ENCODE results near the gene NSG1.

DNA sequence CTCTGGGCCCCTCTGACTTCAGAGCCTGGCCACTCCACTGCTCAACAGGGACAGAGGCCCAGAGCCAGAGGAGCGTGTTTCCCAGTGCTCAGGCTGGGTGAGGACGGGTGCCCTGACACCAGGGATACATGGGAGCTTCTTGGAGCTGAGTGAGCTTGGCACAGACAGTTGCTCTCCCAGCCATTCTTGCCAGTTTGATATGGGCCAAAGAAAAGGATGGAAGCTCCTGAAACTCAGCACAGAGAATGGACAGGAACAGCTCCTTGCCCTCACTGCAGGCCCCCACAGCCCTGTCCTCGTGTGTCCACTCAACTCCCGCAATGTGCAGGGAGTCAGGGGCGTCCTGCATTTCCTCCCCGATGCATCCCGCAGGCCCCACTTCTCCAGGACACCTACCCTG is 38.8 kb downstream of the NSG1 start:
- TF ChIP-seq, protein P1, sequence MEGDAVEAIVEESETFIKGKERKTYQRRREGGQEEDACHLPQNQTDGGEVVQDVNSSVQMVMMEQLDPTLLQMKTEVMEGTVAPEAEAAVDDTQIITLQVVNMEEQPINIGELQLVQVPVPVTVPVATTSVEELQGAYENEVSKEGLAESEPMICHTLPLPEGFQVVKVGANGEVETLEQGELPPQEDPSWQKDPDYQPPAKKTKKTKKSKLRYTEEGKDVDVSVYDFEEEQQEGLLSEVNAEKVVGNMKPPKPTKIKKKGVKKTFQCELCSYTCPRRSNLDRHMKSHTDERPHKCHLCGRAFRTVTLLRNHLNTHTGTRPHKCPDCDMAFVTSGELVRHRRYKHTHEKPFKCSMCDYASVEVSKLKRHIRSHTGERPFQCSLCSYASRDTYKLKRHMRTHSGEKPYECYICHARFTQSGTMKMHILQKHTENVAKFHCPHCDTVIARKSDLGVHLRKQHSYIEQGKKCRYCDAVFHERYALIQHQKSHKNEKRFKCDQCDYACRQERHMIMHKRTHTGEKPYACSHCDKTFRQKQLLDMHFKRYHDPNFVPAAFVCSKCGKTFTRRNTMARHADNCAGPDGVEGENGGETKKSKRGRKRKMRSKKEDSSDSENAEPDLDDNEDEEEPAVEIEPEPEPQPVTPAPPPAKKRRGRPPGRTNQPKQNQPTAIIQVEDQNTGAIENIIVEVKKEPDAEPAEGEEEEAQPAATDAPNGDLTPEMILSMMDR (IDR thresholded peaks at IDR 0.05) = no peak
- no peak for TF ChIP-seq POLR2A (IDR thresholded peaks at IDR 0.05)

Data from gastroesophageal sphincter (tissue), 3 donors.